A549 (cell line): ENCODE measurements around the gene DAB1. TPM values are rescaled to one million over a fixed set of nuclear protein-coding genes. Genes with fewer than 3 reads are reported as not detected.

Experiments used
- ATAC-seq, 2 experiments: fragments of 200-7000 bp in 1 of 2; fragments of >200 bp in 1 of 2; cut with Nextera tagmentation in 1 of 2; cut with Tn5 transposase in 1 of 2; 3 replicates each; pipeline versions ENCODE4 v1.8.0 to v1.9.1; 2018 to 2020; ENCODE audit warnings: mild to moderate bottlenecking in 1 of 2, moderate library complexity in 1 of 2
- CTCF ChIA-PET: fragments of 300-600 bp; sonication (Branson Sonifier 250); formaldehyde crosslinking; extraction: SDS; loops from one replicate; lab custom pipeline; 2021; ENCODE audit warnings: antibody characterized with exemption, inconsistent platforms; lab: Yijun Ruan, JAX
- POLR2A ChIA-PET: fragments of 350-600 bp; formaldehyde crosslinking; extraction: SDS; loops from one replicate; lab custom pipeline; 2021; ENCODE audit warnings: antibody characterized with exemption, inconsistent platforms; lab: Yijun Ruan, JAX
- DNase-seq, 2 experiments: peaks; one replicate each; pipeline versions ENCODE4 v3.0.0 to v3.0.0-alpha.2; 2011 to 2016; ENCODE audit warnings: low read depth in 1 of 2, low spot score in 1 of 2
- FAIRE-seq: peaks from 2 replicates; lab custom pipeline; 2011; peaks lifted over from hg19 to GRCh38; lab: Jason Lieb, UNC
- H3K27ac ChIP-seq, 2 experiments: fragments of >200 bp; sonication (Bioruptor Twin); formaldehyde crosslinking; 3 replicates each; pipeline ENCODE4 v1.5.1; 2016 to 2017
- H3K4me1 ChIP-seq: fragments of >200 bp; sonication (Bioruptor Twin); formaldehyde crosslinking; 3 replicates; pipeline ENCODE4 v1.6.1; 2016
- H3K4me2 ChIP-seq: fragments of >200 bp; sonication (Bioruptor Twin); formaldehyde crosslinking; 3 replicates; pipeline ENCODE4 v1.6.1; 2016
- H3K4me3 ChIP-seq: fragments of >200 bp; sonication (Bioruptor Twin); formaldehyde crosslinking; 3 replicates; pipeline ENCODE4 v1.5.1; 2016
- H3K9me3 ChIP-seq: fragments of >200 bp; sonication (Bioruptor Twin); formaldehyde crosslinking; 3 replicates; pipeline ENCODE4 v1.6.1; 2016
- BHLHE40 ChIP-seq: IDR thresholded peaks from 2 replicates; pipeline ENCODE4 v1.6.1; 2012; ENCODE audit warnings: low read depth, low read length, inconsistent platforms
- CBX2 ChIP-seq: fragments of 200-600 bp; sonication (generic); IDR thresholded peaks from 2 replicates; pipeline ENCODE4 v1.6.1; 2016; ENCODE audit warnings: low read depth, mild to moderate bottlenecking, borderline replicate concordance
- CBX8 ChIP-seq: fragments of 200-600 bp; sonication (generic); IDR thresholded peaks from 2 replicates; pipeline ENCODE4 v1.6.1; 2016
- CEBPB ChIP-seq, 2 experiments: fragments of >200 bp in 1 of 2; sonication (Bioruptor Twin) in 1 of 2; formaldehyde crosslinking in 1 of 2; IDR thresholded peaks; 2 replicates each; pipeline ENCODE4 v1.6.1; 2012 to 2016
- CHD4 ChIP-seq: fragments of 200-600 bp; sonication (generic); IDR thresholded peaks from 2 replicates; pipeline ENCODE4 v1.6.1; 2016; ENCODE audit warnings: antibody characterized with exemption, mild to moderate bottlenecking, borderline replicate concordance
- EHMT2 ChIP-seq: fragments of 200-600 bp; sonication (generic); IDR thresholded peaks from 2 replicates; pipeline ENCODE4 v1.6.1; 2016; ENCODE audit warnings: antibody characterized with exemption, low read depth, mild to moderate bottlenecking, moderate library complexity
- ELK1 ChIP-seq: fragments of 150-350 bp; IDR thresholded peaks from 2 replicates; pipeline ENCODE4 v1.6.1; 2014; ENCODE audit warnings: low read depth, mild to moderate bottlenecking, low read length
- ESRRA ChIP-seq: fragments of 150-350 bp; IDR thresholded peaks from 2 replicates; pipeline ENCODE4 v1.6.1; 2014; ENCODE audit warnings: mild to moderate bottlenecking, low read length, borderline replicate concordance
- FOSB ChIP-seq: fragments of 250-450 bp; sonication (Bioruptor Pico); IDR thresholded peaks from 2 replicates; pipeline ENCODE4 v1.5.0; 2020; ENCODE audit warnings: mild to moderate bottlenecking, moderate library complexity
- FOSL2 ChIP-seq, 2 experiments: fragments of 450-650 bp in 1 of 2; fragments of >200 bp in 1 of 2; sonication (Bioruptor Twin) in 1 of 2; formaldehyde crosslinking; IDR thresholded peaks; 2 replicates each; pipeline versions ENCODE4 v1.5.0 to v1.6.1; 2016 to 2020; ENCODE audit warnings: mild to moderate bottlenecking in 1 of 2, moderate library complexity in 1 of 2
- FOXS1 ChIP-seq: fragments of 250-450 bp; sonication (Bioruptor Pico); IDR thresholded peaks from 2 replicates; pipeline ENCODE4 v1.5.0; 2020; ENCODE audit warnings: mild to moderate bottlenecking, moderate library complexity
- HMGXB4 ChIP-seq: fragments of 250-450 bp; sonication (Bioruptor Pico); IDR thresholded peaks from 2 replicates; pipeline ENCODE4 v1.5.0; 2021; ENCODE audit warnings: mild to moderate bottlenecking, moderate library complexity, borderline replicate concordance
- HOXA7 ChIP-seq: fragments of 250-450 bp; sonication (Bioruptor Pico); IDR thresholded peaks from 2 replicates; pipeline ENCODE4 v1.5.0; 2020; ENCODE audit warnings: mild to moderate bottlenecking, moderate library complexity
- KDM1A ChIP-seq: fragments of 200-600 bp; sonication (generic); IDR thresholded peaks from 2 replicates; pipeline ENCODE4 v1.6.1; 2016; ENCODE audit warnings: low read depth, mild to moderate bottlenecking
- MAFK ChIP-seq: fragments of 450-650 bp; IDR thresholded peaks from 2 replicates; pipeline ENCODE4 v1.6.1; 2014; ENCODE audit not compliant: partially characterized antibody
- MAX ChIP-seq: IDR thresholded peaks from 2 replicates; pipeline ENCODE4 v1.6.1; 2012
- MAZ ChIP-seq: fragments of 150-350 bp; IDR thresholded peaks from 2 replicates; pipeline ENCODE4 v1.6.1; 2014; ENCODE audit warnings: antibody characterized with exemption, low read depth, low read length, borderline replicate concordance
- NFE2L2 ChIP-seq: fragments of 150-350 bp; conservative IDR thresholded peaks from 2 replicates; pipeline ENCODE4 v1.6.1; 2014; ENCODE audit warnings: low read length
- NPAS2 ChIP-seq: fragments of 250-450 bp; sonication (Bioruptor Pico); IDR thresholded peaks from 2 replicates; pipeline ENCODE4 v1.8.0; 2022; ENCODE audit warnings: mild to moderate bottlenecking, moderate library complexity, borderline replicate concordance
- POLR2AphosphoS2 ChIP-seq: conservative IDR thresholded peaks from 2 replicates; pipeline ENCODE4 v1.6.1; 2012; ENCODE audit warnings: low read length, improper control_type of control experiment, inconsistent platforms
- RAD21 ChIP-seq, 2 experiments: fragments of >200 bp in 1 of 2; sonication (Bioruptor Twin) in 1 of 2; formaldehyde crosslinking in 1 of 2; IDR thresholded peaks in 1 of 2; conservative IDR thresholded peaks in 1 of 2; 2 replicates in 1 of 2; 3 replicates in 1 of 2; pipeline ENCODE4 v1.6.1; 2012 to 2018; ENCODE audit warnings: inconsistent platforms in 1 of 2
- ZNF302 ChIP-seq: fragments of 250-450 bp; sonication (Bioruptor Pico); IDR thresholded peaks from 2 replicates; pipeline ENCODE4 v1.9.0; 2021; ENCODE audit warnings: inconsistent platforms, mild to moderate bottlenecking, moderate library complexity
- WGBS: methylation state at CpG from one replicate; pipeline ENCODE4 v1.1.6; 2017; ENCODE audit errors: missing lambda C conversion rate; 5-methylcytosine and 5-hydroxymethylcytosine counted together
- polyA plus RNA-seq, 4 experiments: library from polyadenylated mRNA; depleted of rRNA in 3 of 4; stranded (reverse); fragments of >200 nt; fragmentation: RNase III in 1 of 4; extraction: RNeasy Plus Mini Kit Qiagen cat#74134 plus additional on column Dnase treatment in 1 of 4; gene quantifications; 2 replicates in 3 of 4; 3 replicates in 1 of 4; pipeline ENCODE4 v1.2.3, GENCODE V29; 2011 to 2017
- TF ChIP-seq, protein P1 (sequence below): fragments of >200 bp; sonication (Bioruptor Twin); formaldehyde crosslinking; IDR thresholded peaks from 3 replicates; pipeline ENCODE4 v1.6.1; 2016
- TF ChIP-seq, protein P2 (sequence below): fragments of >200 bp; sonication (Bioruptor Twin); formaldehyde crosslinking; IDR thresholded peaks from 2 replicates; pipeline ENCODE4 v1.6.1; 2016
- TF ChIP-seq, protein P3 (sequence below): IDR thresholded peaks from 2 replicates; pipeline ENCODE4 v1.6.1; 2012; ENCODE audit warnings: low read depth, borderline replicate concordance
- TF ChIP-seq, protein P4 (sequence below): fragments of >200 bp; sonication (Bioruptor Twin); formaldehyde crosslinking; IDR thresholded peaks from 3 replicates; pipeline ENCODE4 v1.5.1; 2016

The DAB1 gene
- polyA plus RNA-seq, 2 of the 4 experiments (the other 2 are of a cell fraction) = not detected

DNA sequence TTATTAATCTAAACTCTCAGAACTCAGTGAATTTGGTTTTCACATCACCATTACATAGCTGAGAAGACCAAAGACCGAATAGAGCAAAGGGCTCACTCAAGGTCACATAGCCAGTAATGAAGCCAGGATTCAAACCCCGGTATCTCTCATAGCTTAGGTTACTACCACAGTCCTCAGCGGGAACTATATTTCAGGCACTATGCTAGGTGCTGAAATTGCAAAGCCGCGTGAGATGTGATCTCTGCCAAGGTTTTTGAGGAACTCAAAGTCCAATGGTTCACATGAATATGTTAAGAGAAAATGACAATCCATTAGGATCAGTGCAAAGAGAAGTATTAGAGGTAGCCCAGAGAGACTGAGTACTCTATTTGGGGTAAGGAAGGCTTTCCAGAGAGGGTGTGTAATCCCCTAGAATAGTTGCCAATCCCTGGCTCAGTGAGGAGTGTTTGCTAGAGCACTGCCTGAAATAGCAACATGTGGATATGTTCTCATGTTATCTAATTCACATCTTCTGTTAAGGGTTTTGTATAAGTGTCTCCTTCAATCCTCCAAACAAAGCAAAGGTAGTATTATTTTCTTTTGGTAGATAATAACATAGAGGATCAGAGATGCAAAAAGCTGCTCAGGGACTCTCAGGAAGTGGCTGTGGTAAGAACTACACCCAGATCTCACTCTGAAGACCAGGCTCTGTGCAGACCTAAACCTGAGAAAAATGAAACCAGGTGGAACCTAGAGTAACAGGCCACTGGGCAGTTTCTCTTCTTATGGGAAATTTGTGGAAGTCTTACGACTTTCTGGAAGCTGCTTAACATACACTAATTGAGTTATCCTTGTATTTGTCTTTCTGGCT, 365.0 kb downstream of the DAB1 start:
- H3K4me2 ChIP-seq = no peak overlapping the region
- H3K4me1 ChIP-seq = no peaks in the 10 kb centered on the region
- H3K4me3 ChIP-seq = no peak overlapping the region
- FAIRE-seq (no peak), ATAC-seq (no peak), DNase-seq (no peak)
- CTCF ChIA-PET = no interaction called here
- POLR2A ChIA-PET = no interaction called here
- H3K27ac ChIP-seq = no peak overlapping the region
- H3K9me3 ChIP-seq = no peaks in the 10 kb centered on the region
- TF ChIP-seq ZNF302 (CRISPR knock-in tag) (no peak), EHMT2 (no peak), RAD21 (conservative IDR thresholded peaks at IDR 0.05 in 1 of 2, IDR thresholded peaks at IDR 0.05 in 1 of 2) (no peak), NPAS2 (no peak), POLR2AphosphoS2 (no peak), FOXS1 (CRISPR knock-in tag) (no peak), MAFK (no peak), CBX8 (no peak), FOSL2 (IDR thresholded peaks at IDR 0.05) (no peak), FOSL2 (CRISPR knock-in tag; IDR thresholded peaks at IDR 0.05) (no peak), NFE2L2 (no peak), HMGXB4 (CRISPR knock-in tag) (no peak), MAZ (no peak), CEBPB (IDR thresholded peaks at IDR 0.05) (no peak)
- TF ChIP-seq, protein P1, sequence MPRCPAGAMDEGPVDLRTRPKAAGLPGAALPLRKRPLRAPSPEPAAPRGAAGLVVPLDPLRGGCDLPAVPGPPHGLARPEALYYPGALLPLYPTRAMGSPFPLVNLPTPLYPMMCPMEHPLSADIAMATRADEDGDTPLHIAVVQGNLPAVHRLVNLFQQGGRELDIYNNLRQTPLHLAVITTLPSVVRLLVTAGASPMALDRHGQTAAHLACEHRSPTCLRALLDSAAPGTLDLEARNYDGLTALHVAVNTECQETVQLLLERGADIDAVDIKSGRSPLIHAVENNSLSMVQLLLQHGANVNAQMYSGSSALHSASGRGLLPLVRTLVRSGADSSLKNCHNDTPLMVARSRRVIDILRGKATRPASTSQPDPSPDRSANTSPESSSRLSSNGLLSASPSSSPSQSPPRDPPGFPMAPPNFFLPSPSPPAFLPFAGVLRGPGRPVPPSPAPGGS = no peak
- 24% methylated on average over 5 of the region's 6 CpGs for WGBS

DNA sequence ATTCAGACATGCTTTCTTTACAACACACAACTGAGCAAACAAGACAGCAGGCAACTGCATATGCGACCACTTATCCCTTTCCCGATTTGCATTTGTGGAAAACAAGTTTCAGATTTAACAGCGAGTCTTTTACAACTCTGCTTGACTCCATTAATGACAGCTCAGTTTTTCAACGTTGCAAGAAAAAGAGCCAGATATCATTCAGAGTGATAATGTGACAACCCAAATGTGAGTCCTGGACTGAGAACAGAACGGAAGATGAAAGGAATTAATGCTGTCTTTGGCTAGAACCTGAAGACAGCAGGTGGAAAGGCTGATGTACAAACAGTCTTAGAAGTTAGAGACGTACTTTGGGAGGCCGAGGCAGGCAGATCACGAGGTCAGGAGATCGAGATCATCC, 375.0 kb downstream of the DAB1 start:
- H3K4me2 ChIP-seq = no peak overlapping the region
- TF ChIP-seq CBX2 (no peak), MAFK (no peak), MAX (no peak), CBX8 (no peak)
- TF ChIP-seq, protein P2, sequence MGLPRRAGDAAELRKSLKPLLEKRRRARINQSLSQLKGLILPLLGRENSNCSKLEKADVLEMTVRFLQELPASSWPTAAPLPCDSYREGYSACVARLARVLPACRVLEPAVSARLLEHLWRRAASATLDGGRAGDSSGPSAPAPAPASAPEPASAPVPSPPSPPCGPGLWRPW = no peak
- POLR2A ChIA-PET = no interaction called here
- ATAC-seq = no peak
- H3K4me3 ChIP-seq = no peak overlapping the region
- CTCF ChIA-PET = no interaction called here
- H3K9me3 ChIP-seq = no peaks in the 10 kb centered on the region
- FAIRE-seq = no peak
- DNase-seq = no peak
- no peak overlapping the region for H3K27ac ChIP-seq
- 23% methylated on average over 9 of the region's 9 CpGs for WGBS
- H3K4me1 ChIP-seq = no peaks in the 10 kb centered on the region

- FAIRE-seq = no peak
- WGBS = 6% methylated on average over 1 of the region's 1 CpG
- no peaks in the 10 kb centered on the region for H3K9me3 ChIP-seq
- no peak overlapping the region for H3K4me2 ChIP-seq
- no peaks in the 10 kb centered on the region for H3K4me1 ChIP-seq
- no peak overlapping the region for H3K27ac ChIP-seq
- ATAC-seq = no peak
- POLR2A ChIA-PET = no interaction called here
- CTCF ChIA-PET = interaction anchor here (1.6 kb wide), 1 partner anchor 9 kb away, joined by 3 read pairs; no protein-coding TSS in a partner anchor
- H3K4me3 ChIP-seq = no peak overlapping the region
- DNase-seq = no peak
- no peak for TF ChIP-seq KDM1A
- TF ChIP-seq NFE2L2 = no peak
- no peak for TF ChIP-seq FOSB (CRISPR knock-in tag)
- TF ChIP-seq, protein P3, sequence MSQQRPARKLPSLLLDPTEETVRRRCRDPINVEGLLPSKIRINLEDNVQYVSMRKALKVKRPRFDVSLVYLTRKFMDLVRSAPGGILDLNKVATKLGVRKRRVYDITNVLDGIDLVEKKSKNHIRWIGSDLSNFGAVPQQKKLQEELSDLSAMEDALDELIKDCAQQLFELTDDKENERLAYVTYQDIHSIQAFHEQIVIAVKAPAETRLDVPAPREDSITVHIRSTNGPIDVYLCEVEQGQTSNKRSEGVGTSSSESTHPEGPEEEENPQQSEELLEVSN = no peak
- no peak for TF ChIP-seq ESRRA
- no peak for TF ChIP-seq BHLHE40
- TF ChIP-seq CHD4 = no peak
- TF ChIP-seq MAFK = no peak
- TF ChIP-seq, protein P4, sequence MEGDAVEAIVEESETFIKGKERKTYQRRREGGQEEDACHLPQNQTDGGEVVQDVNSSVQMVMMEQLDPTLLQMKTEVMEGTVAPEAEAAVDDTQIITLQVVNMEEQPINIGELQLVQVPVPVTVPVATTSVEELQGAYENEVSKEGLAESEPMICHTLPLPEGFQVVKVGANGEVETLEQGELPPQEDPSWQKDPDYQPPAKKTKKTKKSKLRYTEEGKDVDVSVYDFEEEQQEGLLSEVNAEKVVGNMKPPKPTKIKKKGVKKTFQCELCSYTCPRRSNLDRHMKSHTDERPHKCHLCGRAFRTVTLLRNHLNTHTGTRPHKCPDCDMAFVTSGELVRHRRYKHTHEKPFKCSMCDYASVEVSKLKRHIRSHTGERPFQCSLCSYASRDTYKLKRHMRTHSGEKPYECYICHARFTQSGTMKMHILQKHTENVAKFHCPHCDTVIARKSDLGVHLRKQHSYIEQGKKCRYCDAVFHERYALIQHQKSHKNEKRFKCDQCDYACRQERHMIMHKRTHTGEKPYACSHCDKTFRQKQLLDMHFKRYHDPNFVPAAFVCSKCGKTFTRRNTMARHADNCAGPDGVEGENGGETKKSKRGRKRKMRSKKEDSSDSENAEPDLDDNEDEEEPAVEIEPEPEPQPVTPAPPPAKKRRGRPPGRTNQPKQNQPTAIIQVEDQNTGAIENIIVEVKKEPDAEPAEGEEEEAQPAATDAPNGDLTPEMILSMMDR = no peak
- no peak for TF ChIP-seq HOXA7 (CRISPR knock-in tag)
- no peak for TF ChIP-seq FOSL2 (IDR thresholded peaks at IDR 0.05)
- TF ChIP-seq FOSL2 (CRISPR knock-in tag; IDR thresholded peaks at IDR 0.05) = no peak
- TF ChIP-seq ELK1 = no peak
Measured at GRCh38 chr1:57046462-57046861, 377.4 kb downstream of the DAB1 start.
